A673 (cell line): ENCODE data around the gene COQ8B.

ENCODE experiments used
- EZH2 ChIP-seq: fragments of 200-600 bp; sonication (generic); IDR thresholded peaks from 2 replicates; pipeline ENCODE4 v1.6.1; 2017; ENCODE audit warnings: borderline replicate concordance, low read depth, mild to moderate bottlenecking, mixed read lengths, antibody characterized with exemption, low read length; ENCODE audit not compliant: poor library complexity, severe bottlenecking
- TF ChIP-seq, protein P1 (sequence below): fragments of 300-800, 200-600 bp; sonication (generic); conservative IDR thresholded peaks from 2 replicates; pipeline ENCODE4 v1.5.1; 2017; ENCODE audit warnings: low read depth, mild to moderate bottlenecking, antibody characterized with exemption, low read length, moderate library complexity, mixed read lengths

DNA sequence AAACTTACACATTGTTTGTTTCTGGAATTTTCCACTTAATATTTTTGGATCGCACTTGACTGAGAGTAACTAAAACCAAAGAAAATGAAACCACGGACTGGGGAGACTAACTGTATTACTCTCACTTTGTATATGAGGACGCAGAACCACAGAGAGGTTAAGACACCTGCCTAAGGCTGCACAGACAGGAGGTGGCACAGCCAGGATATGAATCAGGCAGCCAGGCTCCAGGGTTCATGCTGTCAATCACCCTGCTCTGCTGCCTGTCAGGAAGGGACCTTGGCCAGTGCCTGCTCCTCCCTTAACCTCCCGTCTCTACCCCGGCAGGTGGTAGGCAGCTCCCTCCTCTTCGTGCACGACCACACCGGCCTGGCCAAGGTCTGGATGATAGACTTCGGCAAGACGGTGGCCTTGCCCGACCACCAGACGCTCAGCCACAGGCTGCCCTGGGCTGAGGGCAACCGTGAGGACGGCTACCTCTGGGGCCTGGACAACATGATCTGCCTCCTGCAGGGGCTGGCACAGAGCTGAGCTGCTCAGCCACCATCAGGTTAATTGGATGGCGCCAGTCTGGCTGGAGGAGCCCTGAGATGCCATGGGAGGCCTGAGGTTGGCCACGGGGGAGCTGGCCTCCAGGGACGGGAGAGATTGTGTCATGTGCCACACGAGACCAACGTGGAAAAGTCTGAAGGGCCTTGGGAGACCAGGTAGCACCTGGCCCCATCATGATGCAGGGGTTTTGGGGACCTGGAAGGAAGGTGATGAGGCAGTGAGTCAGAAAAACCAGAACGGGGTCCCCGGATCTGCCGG lies 22.5 kb upstream of the COQ8B start:
- TF ChIP-seq, protein P1, sequence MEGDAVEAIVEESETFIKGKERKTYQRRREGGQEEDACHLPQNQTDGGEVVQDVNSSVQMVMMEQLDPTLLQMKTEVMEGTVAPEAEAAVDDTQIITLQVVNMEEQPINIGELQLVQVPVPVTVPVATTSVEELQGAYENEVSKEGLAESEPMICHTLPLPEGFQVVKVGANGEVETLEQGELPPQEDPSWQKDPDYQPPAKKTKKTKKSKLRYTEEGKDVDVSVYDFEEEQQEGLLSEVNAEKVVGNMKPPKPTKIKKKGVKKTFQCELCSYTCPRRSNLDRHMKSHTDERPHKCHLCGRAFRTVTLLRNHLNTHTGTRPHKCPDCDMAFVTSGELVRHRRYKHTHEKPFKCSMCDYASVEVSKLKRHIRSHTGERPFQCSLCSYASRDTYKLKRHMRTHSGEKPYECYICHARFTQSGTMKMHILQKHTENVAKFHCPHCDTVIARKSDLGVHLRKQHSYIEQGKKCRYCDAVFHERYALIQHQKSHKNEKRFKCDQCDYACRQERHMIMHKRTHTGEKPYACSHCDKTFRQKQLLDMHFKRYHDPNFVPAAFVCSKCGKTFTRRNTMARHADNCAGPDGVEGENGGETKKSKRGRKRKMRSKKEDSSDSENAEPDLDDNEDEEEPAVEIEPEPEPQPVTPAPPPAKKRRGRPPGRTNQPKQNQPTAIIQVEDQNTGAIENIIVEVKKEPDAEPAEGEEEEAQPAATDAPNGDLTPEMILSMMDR: no peak
- TF ChIP-seq EZH2: no peak
